Endothelial cell (in vitro differentiated cells): ENCODE data around the gene SAG. TPM values are rescaled to one million over a fixed set of nuclear protein-coding genes. Genes with fewer than 3 reads are reported as not detected.
"Not testable (repeated sequence)": the region's sequence is repeated elsewhere in the genome, so short reads cannot be mapped to it uniquely, and the experiment has no call there.

Source experiments
- DNase-seq: peaks from one replicate; pipeline ENCODE4 v3.0.0; 2021; ENCODE audit warnings: low spot score
- H3K27ac Mint-ChIP-seq: one replicate; pipeline ENCODE4 v1.8.0; 2021; ENCODE audit warnings: mixed read lengths, inconsistent platforms; ENCODE audit not compliant: unreplicated experiment
- H3K27me3 Mint-ChIP-seq: one replicate; pipeline ENCODE4 v1.8.0; 2021; ENCODE audit warnings: mild to moderate bottlenecking, moderate library complexity, mixed read lengths, inconsistent platforms; ENCODE audit not compliant: unreplicated experiment
- H3K36me3 Mint-ChIP-seq: one replicate; pipeline ENCODE4 v1.8.0; 2021; ENCODE audit warnings: mild to moderate bottlenecking, low read depth, mixed read lengths, inconsistent platforms; ENCODE audit not compliant: unreplicated experiment
- H3K4me1 Mint-ChIP-seq: one replicate; pipeline ENCODE4 v1.8.0; 2021; ENCODE audit warnings: mild to moderate bottlenecking, mixed read lengths, inconsistent platforms; ENCODE audit not compliant: unreplicated experiment
- H3K4me3 Mint-ChIP-seq: one replicate; pipeline ENCODE4 v1.8.0; 2021; ENCODE audit warnings: mild to moderate bottlenecking, mixed read lengths, inconsistent platforms; ENCODE audit not compliant: unreplicated experiment
- H3K9me3 Mint-ChIP-seq: one replicate; pipeline ENCODE4 v1.8.0; 2021; ENCODE audit warnings: mixed read lengths, inconsistent platforms; ENCODE audit not compliant: unreplicated experiment
- total RNA-seq: library from RNA; stranded (reverse); fragmentation: NEBNext Ultra II Directional; extraction: Animal tissue kit (Norgen Biotek cat#: 25700); gene quantifications from one replicate; pipeline ENCODE4 v1.2.1, GENCODE V29; 2021; ENCODE audit not compliant: unreplicated experiment
- TF ChIP-seq, protein P1 (sequence below): fragments of 200-600 bp; sonication (generic); IDR thresholded peaks from one replicate; pipeline ENCODE4 v1.5.0; 2021; ENCODE audit warnings: antibody characterized with exemption; ENCODE audit not compliant: unreplicated experiment

Gene SAG
- total RNA-seq, 1 donor from 2014 or later, result not detected

DNA sequence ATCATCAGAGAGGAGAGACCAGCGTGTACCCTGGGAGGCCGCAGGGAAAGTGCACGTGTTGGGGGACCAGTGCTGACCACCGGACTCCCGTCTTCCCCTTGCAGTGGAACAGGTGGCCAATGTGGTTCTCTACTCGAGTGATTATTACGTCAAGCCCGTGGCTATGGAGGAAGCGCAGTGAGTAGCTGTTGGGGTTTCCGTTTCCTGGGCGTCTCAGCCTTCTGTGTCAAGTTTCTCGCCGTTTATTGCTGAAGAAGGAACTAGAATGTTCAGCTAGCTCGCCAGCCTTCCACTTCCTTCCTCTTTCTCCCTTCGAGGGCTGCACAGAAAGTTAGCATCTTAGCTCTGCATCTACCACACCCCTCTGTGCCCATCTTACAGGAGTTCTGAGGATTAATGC is 23.9 kb downstream of the SAG start:
- no peak for DNase-seq
- no peak overlapping the region for H3K27ac Mint-ChIP-seq
- no peaks in the 10 kb centered on the region for H3K9me3 Mint-ChIP-seq
- H3K4me1 Mint-ChIP-seq, result peaks cover 11% of the 10 kb centered on the region
- no peaks in the 10 kb centered on the region for H3K36me3 Mint-ChIP-seq
- peaks cover 6% of the 10 kb centered on the region for H3K27me3 Mint-ChIP-seq
- H3K4me3 Mint-ChIP-seq, result no peak overlapping the region
- TF ChIP-seq, protein P1, sequence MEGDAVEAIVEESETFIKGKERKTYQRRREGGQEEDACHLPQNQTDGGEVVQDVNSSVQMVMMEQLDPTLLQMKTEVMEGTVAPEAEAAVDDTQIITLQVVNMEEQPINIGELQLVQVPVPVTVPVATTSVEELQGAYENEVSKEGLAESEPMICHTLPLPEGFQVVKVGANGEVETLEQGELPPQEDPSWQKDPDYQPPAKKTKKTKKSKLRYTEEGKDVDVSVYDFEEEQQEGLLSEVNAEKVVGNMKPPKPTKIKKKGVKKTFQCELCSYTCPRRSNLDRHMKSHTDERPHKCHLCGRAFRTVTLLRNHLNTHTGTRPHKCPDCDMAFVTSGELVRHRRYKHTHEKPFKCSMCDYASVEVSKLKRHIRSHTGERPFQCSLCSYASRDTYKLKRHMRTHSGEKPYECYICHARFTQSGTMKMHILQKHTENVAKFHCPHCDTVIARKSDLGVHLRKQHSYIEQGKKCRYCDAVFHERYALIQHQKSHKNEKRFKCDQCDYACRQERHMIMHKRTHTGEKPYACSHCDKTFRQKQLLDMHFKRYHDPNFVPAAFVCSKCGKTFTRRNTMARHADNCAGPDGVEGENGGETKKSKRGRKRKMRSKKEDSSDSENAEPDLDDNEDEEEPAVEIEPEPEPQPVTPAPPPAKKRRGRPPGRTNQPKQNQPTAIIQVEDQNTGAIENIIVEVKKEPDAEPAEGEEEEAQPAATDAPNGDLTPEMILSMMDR, result no peak

- TF ChIP-seq, protein P1, result no peak
- peaks cover 11% of the 10 kb centered on the region for H3K4me1 Mint-ChIP-seq
- H3K27ac Mint-ChIP-seq, result no peak overlapping the region
- H3K36me3 Mint-ChIP-seq, result no peaks in the 10 kb centered on the region
- no peak overlapping the region for H3K4me3 Mint-ChIP-seq
- no peaks in the 10 kb centered on the region for H3K9me3 Mint-ChIP-seq
- peaks cover 6% of the 10 kb centered on the region for H3K27me3 Mint-ChIP-seq
- no peak for DNase-seq
These were observed 24.5 kb downstream of the SAG start for GRCh38 chr2:233332125-233332524.

DNA sequence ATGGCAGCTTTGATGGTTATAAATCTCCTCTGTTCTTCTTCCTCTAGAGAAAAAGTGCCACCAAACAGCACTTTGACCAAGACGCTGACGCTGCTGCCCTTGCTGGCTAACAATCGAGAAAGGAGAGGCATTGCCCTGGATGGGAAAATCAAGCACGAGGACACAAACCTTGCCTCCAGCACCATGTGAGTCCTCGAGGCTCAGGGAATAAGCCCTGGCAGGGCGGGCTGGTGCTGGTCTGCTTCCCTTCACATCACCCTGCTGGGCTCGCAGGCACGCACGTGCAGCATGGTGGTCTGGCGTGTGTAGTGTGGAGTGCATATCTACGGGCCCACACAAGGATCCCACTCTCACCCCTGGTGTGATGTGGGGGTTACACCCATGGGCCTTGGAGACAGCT is 27.3 kb downstream of the SAG start:
- Mint-ChIP-seq H3K9me3 (no peaks in the 10 kb centered on the region), H3K36me3 (no peaks in the 10 kb centered on the region), H3K27me3 (peaks cover 6% of the 10 kb centered on the region), H3K27ac (no peak overlapping the region), H3K4me3 (no peak overlapping the region), H3K4me1 (peaks cover 4% of the 10 kb centered on the region)
- DNase-seq, result no peak
- TF ChIP-seq, protein P1, result no peak

DNA sequence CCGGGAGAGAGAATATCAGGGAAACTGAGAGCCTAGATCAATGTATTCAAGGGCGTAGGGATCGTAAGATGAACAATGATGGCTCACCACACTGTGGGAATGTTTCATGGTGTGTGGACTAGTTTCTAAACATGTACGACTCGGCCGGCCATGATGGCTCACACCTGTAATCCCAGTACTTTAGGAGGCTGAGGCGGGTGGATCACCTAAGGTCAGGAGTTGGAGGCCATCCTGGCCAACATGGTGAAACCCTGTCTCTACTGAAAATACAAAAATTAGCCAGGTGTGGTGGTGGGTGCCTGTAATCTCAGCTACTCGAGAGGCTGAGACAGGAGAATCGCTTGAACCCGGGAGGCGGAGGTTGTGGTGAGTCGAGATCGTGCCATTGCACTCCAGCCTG is 28.5 kb downstream of the SAG start:
- not testable (repeated sequence) for H3K4me3 Mint-ChIP-seq, H3K9me3 Mint-ChIP-seq, H3K27ac Mint-ChIP-seq, H3K27me3 Mint-ChIP-seq, H3K36me3 Mint-ChIP-seq, DNase-seq, H3K4me1 Mint-ChIP-seq

DNA sequence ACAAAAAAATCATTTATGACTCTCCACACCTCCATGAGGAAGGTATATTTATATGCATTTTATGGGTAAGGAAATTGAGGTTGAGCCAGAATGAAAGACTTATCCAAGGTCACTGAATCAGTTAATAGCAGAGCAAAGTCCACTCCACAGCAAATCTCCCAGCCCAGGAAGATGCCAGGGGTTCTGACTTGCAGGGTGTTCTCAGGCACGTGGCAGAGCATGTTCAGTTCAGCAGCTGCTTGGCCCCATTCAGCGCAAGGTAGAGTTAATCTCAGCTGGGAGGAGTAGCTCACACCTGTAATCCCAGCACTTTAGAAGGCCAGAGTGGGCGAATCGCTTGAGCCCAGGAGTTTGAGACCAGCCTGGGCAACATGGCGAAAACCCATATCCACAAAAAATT is 28.9 kb downstream of the SAG start:
- Mint-ChIP-seq H3K9me3 (no peaks in the 10 kb centered on the region), H3K27me3 (peaks cover 3% of the 10 kb centered on the region), H3K4me1 (peaks cover 2% of the 10 kb centered on the region), H3K27ac (no peak overlapping the region), H3K4me3 (no peak overlapping the region), H3K36me3 (no peaks in the 10 kb centered on the region)
- TF ChIP-seq, protein P1, result no peak
- no peak for DNase-seq

GRCh38 chr2:233338046-233338445 is 30.4 kb downstream of the SAG start:
- TF ChIP-seq, protein P1, result no peak
- no peak for DNase-seq
- H3K9me3 Mint-ChIP-seq, result no peaks in the 10 kb centered on the region
- peaks cover 3% of the 10 kb centered on the region for H3K27me3 Mint-ChIP-seq
- H3K4me3 Mint-ChIP-seq, result no peak overlapping the region
- H3K36me3 Mint-ChIP-seq, result no peaks in the 10 kb centered on the region
- no peak overlapping the region for H3K27ac Mint-ChIP-seq
- H3K4me1 Mint-ChIP-seq, result no peaks in the 10 kb centered on the region
